HG02623 (cell line): ENCODE data around the gene AGAP9.
"Not testable (repeated sequence)": the region's sequence is repeated elsewhere in the genome, so short reads cannot be mapped to it uniquely, and the experiment has no call there.

Experiments used
- ATAC-seq: cut with Tn5 transposase; IDR thresholded peaks from one replicate; pipeline ENCODE4 v1.9.1; 2021; ENCODE audit warnings: moderate library complexity; ENCODE audit not compliant: unreplicated experiment

AGAP9 gene

GRCh38 chr10:47523475-47523874 is at the start of gene AGAP9:
Gene AGAP9, minus strand, starts transcription at chr10:47523638. Its CDS starts 112 bp downstream, at chr10:47523526.
- not testable (repeated sequence) for ATAC-seq

- not testable (repeated sequence) for ATAC-seq
Measured at GRCh38 chr10:47571138-47571912, 47.9 kb upstream of the AGAP9 start.

GRCh38 chr10:47566757-47567156 is 43.3 kb upstream of the AGAP9 start:
- ATAC-seq = not testable (repeated sequence)

- not testable (repeated sequence) for ATAC-seq
Measured at GRCh38 chr10:47566108-47566699, 42.8 kb upstream of the AGAP9 start.

GRCh38 chr10:47565517-47565920 is 42.1 kb upstream of the AGAP9 start:
- not testable (repeated sequence) for ATAC-seq

- not testable (repeated sequence) for ATAC-seq
Measured at GRCh38 chr10:47564953-47565352, 41.5 kb upstream of the AGAP9 start.

- ATAC-seq = not testable (repeated sequence)
Measured at GRCh38 chr10:47564318-47564717, 40.9 kb upstream of the AGAP9 start.

- ATAC-seq = not testable (repeated sequence)
Measured at GRCh38 chr10:47560452-47560851, 37.0 kb upstream of the AGAP9 start.

GRCh38 chr10:47559718-47560308 is 36.4 kb upstream of the AGAP9 start:
- not testable (repeated sequence) for ATAC-seq

- ATAC-seq = not testable (repeated sequence)
Measured at GRCh38 chr10:47558109-47558508, 34.7 kb upstream of the AGAP9 start.

- ATAC-seq = not testable (repeated sequence)
Measured at GRCh38 chr10:47557616-47558015, 34.2 kb upstream of the AGAP9 start.

- ATAC-seq = not testable (repeated sequence)
Measured at GRCh38 chr10:47555334-47555733, 31.9 kb upstream of the AGAP9 start.

GRCh38 chr10:47554552-47554951 is 31.1 kb upstream of the AGAP9 start:
- ATAC-seq = not testable (repeated sequence)

- ATAC-seq = peak; percentile 3
Measured at GRCh38 chr10:47553860-47554247, 30.4 kb upstream of the AGAP9 start.

- ATAC-seq = peak; percentile 87
Measured at GRCh38 chr10:47553214-47553859, 29.9 kb upstream of the AGAP9 start.

- ATAC-seq = peak; percentile 46
Measured at GRCh38 chr10:47552719-47553118, 29.3 kb upstream of the AGAP9 start.

- not testable (repeated sequence) for ATAC-seq
Measured at GRCh38 chr10:47547286-47547685, 23.8 kb upstream of the AGAP9 start.

GRCh38 chr10:47536430-47536829 is 13.0 kb upstream of the AGAP9 start:
- not testable (repeated sequence) for ATAC-seq

GRCh38 chr10:47502313-47502712 is 21.1 kb downstream of the AGAP9 start:
- ATAC-seq = not testable (repeated sequence)

GRCh38 chr10:47494226-47494625 is 29.2 kb downstream of the AGAP9 start:
- ATAC-seq = not testable (repeated sequence)

GRCh38 chr10:47491600-47491999 is 31.8 kb downstream of the AGAP9 start, which contains the start of gene FAM25G:
Gene FAM25G, minus strand, starts transcription at chr10:47491700. Its CDS starts 26 bp downstream, at chr10:47491674.
- ATAC-seq = not testable (repeated sequence)
